ENCODE data around the gene BMPR2. TPM values are rescaled to one million over a fixed set of nuclear protein-coding genes. Genes with fewer than 3 reads are reported as not detected.

Gene BMPR2
- total and polyA plus RNA-seq, 4 donors: 4.3 to 16.2 (median 7.7) TPM

DNA sequence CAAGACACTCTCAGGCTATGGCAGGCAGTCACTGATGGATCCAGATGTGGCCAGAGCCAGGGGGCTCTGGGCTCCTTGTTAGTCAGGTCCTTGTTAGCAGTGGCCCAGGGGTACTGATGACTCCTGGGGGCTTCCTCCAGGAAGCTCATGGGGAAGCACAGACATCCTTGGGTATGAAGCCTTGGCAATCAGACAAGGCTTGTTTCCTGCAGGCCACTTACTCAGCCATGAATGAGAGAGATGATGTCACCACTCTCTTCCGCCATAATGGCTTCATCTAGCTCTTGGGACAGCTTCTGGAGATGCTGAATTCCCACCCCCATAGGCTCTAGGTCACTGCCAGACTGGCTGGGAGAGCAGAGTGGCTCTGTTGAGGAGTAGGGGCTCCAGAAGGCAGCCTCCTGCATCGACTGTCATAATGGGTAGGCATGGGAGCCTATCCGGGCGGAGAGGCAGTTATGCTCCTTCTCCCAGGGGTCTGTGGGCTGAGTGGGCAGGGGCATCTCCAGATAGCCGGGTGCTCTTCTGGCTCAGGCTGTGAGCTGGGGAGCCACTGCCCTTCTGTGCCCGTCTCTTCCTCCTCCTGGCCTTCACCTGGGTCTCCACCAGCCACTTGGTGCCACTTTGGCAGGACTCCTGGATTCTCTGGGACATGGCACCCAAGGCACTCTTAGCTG lies 40.2 kb upstream of the BMPR2 start:
- Histone ChIP-seq H3K27ac (ENCODE audit: low read depth in 1 of 2, low read length in 2 of 2) (no peak overlapping the region), H3K4me1 (ENCODE audit: control insufficient read depth in 4 of 4, insufficient read depth in 4 of 4, low read length in 3 of 4) (no peaks in the 10 kb centered on the region), H3K27me3 (ENCODE audit: control insufficient read depth in 4 of 4, insufficient read depth in 4 of 4, low read length in 3 of 4) (no peaks in the 10 kb centered on the region), H3K36me3 (ENCODE audit: control insufficient read depth in 4 of 4, insufficient read depth in 3 of 4, low read depth in 1 of 4, low read length in 3 of 4) (no peaks in the 10 kb centered on the region), H3K9ac (ENCODE audit: low read depth in 1 of 2, low read length in 2 of 2) (no peak overlapping the region), H3K9me3 (ENCODE audit: control insufficient read depth in 4 of 4, low read length in 3 of 4) (no peaks in the 10 kb centered on the region), H3K4me3 (ENCODE audit: low read depth in 1 of 3, low read length in 3 of 3) (no peak overlapping the region)
- no peak for DNase-seq (ENCODE audit: low spot score)
- TF ChIP-seq HNF4A (conservative IDR thresholded peaks at IDR 0.05) (no peak), JUND (IDR thresholded peaks at IDR 0.05) (no peak), RXRA (IDR thresholded peaks at IDR 0.05) (no peak), SP1 (IDR thresholded peaks at IDR 0.05) (no peak), FOXA2 (IDR thresholded peaks at IDR 0.05) (no peak), HNF4G (IDR thresholded peaks at IDR 0.05) (no peak), EGR1 (IDR thresholded peaks at IDR 0.05; ENCODE audit: low read depth in 2 of 2) (no peak), NR2F2 (IDR thresholded peaks at IDR 0.05) (no peak), YY1 (IDR thresholded peaks at IDR 0.05) (no peak)
- TF ChIP-seq, protein P1, sequence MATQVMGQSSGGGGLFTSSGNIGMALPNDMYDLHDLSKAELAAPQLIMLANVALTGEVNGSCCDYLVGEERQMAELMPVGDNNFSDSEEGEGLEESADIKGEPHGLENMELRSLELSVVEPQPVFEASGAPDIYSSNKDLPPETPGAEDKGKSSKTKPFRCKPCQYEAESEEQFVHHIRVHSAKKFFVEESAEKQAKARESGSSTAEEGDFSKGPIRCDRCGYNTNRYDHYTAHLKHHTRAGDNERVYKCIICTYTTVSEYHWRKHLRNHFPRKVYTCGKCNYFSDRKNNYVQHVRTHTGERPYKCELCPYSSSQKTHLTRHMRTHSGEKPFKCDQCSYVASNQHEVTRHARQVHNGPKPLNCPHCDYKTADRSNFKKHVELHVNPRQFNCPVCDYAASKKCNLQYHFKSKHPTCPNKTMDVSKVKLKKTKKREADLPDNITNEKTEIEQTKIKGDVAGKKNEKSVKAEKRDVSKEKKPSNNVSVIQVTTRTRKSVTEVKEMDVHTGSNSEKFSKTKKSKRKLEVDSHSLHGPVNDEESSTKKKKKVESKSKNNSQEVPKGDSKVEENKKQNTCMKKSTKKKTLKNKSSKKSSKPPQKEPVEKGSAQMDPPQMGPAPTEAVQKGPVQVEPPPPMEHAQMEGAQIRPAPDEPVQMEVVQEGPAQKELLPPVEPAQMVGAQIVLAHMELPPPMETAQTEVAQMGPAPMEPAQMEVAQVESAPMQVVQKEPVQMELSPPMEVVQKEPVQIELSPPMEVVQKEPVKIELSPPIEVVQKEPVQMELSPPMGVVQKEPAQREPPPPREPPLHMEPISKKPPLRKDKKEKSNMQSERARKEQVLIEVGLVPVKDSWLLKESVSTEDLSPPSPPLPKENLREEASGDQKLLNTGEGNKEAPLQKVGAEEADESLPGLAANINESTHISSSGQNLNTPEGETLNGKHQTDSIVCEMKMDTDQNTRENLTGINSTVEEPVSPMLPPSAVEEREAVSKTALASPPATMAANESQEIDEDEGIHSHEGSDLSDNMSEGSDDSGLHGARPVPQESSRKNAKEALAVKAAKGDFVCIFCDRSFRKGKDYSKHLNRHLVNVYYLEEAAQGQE (IDR thresholded peaks at IDR 0.05): no peak
- TF ChIP-seq, protein P2, sequence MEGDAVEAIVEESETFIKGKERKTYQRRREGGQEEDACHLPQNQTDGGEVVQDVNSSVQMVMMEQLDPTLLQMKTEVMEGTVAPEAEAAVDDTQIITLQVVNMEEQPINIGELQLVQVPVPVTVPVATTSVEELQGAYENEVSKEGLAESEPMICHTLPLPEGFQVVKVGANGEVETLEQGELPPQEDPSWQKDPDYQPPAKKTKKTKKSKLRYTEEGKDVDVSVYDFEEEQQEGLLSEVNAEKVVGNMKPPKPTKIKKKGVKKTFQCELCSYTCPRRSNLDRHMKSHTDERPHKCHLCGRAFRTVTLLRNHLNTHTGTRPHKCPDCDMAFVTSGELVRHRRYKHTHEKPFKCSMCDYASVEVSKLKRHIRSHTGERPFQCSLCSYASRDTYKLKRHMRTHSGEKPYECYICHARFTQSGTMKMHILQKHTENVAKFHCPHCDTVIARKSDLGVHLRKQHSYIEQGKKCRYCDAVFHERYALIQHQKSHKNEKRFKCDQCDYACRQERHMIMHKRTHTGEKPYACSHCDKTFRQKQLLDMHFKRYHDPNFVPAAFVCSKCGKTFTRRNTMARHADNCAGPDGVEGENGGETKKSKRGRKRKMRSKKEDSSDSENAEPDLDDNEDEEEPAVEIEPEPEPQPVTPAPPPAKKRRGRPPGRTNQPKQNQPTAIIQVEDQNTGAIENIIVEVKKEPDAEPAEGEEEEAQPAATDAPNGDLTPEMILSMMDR (IDR thresholded peaks at IDR 0.05; ENCODE audit: low read depth, low read length, missing input control): no peak
- TF ChIP-seq, protein P3, sequence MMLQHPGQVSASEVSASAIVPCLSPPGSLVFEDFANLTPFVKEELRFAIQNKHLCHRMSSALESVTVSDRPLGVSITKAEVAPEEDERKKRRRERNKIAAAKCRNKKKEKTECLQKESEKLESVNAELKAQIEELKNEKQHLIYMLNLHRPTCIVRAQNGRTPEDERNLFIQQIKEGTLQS (IDR thresholded peaks at IDR 0.05): no peak
- TF ChIP-seq, protein P4, sequence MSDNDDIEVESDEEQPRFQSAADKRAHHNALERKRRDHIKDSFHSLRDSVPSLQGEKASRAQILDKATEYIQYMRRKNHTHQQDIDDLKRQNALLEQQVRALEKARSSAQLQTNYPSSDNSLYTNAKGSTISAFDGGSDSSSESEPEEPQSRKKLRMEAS (IDR thresholded peaks at IDR 0.05): no peak
- WGBS: 95% methylated on average over 6 of the region's 6 CpGs

DNA sequence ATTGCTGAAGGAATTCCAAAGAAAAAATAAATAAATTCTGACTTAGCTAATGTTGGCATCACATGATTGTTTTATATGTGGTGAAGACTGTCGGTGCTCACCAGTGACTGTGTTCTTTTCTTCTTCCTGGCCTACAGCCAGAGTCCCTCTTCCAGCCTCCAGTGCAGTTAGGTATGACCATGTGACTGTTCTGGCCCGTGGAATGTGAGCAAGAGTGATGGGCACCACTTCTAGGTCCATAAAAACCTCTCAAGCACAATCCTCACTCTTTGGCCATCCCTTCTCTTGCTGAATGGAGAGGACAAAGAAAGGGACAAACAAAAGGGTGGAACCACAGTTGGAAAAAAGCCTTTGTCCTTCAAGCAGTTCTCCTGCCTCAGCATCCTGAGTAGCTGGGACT lies 39.0 kb upstream of the BMPR2 start:
- H3K36me3 ChIP-seq (ENCODE audit: control insufficient read depth in 4 of 4, insufficient read depth in 3 of 4, low read depth in 1 of 4, low read length in 3 of 4): no peaks in the 10 kb centered on the region
- no peak overlapping the region for H3K4me3 ChIP-seq (ENCODE audit: low read depth in 1 of 3, low read length in 3 of 3)
- H3K9me3 ChIP-seq (ENCODE audit: control insufficient read depth in 4 of 4, low read length in 3 of 4): no peaks in the 10 kb centered on the region
- no peak overlapping the region for H3K9ac ChIP-seq (ENCODE audit: low read depth in 1 of 2, low read length in 2 of 2)
- no peaks in the 10 kb centered on the region for H3K27me3 ChIP-seq (ENCODE audit: control insufficient read depth in 4 of 4, insufficient read depth in 4 of 4, low read length in 3 of 4)
- no peak for TF ChIP-seq JUND (IDR thresholded peaks at IDR 0.05)
- TF ChIP-seq EGR1 (IDR thresholded peaks at IDR 0.05; ENCODE audit: low read depth in 2 of 2): no peak
- no peak for TF ChIP-seq GABPA (IDR thresholded peaks at IDR 0.05 in 1 of 2, conservative IDR thresholded peaks at IDR 0.05 in 1 of 2)
- no peak for TF ChIP-seq RAD21 (IDR thresholded peaks at IDR 0.05)
- TF ChIP-seq, protein P1 (IDR thresholded peaks at IDR 0.05): no peak
- TF ChIP-seq SP1 (IDR thresholded peaks at IDR 0.05): no peak
- no peak for TF ChIP-seq HNF4A (conservative IDR thresholded peaks at IDR 0.05)
- TF ChIP-seq TAF1 (conservative IDR thresholded peaks at IDR 0.05): no peak
- TF ChIP-seq, protein P4 (IDR thresholded peaks at IDR 0.05): no peak
- no peak for TF ChIP-seq RXRA (IDR thresholded peaks at IDR 0.05)
- TF ChIP-seq HNF4G (IDR thresholded peaks at IDR 0.05): no peak
- TF ChIP-seq FOXA1 (IDR thresholded peaks at IDR 0.05): no peak
- no peak overlapping the region for H3K27ac ChIP-seq (ENCODE audit: low read depth in 1 of 2, low read length in 2 of 2)
- whole genome bisulfite sequencing: 74% methylated on average over 2 of the region's 2 CpGs
- no peak for DNase-seq (ENCODE audit: low spot score)
- H3K4me1 ChIP-seq (ENCODE audit: control insufficient read depth in 4 of 4, insufficient read depth in 4 of 4, low read length in 3 of 4): no peaks in the 10 kb centered on the region

All from liver (tissue), 9 donors.